GF-D8 (cell line): ENCODE results near the gene CD59.
"Not testable (repeated sequence)": the region's sequence is repeated elsewhere in the genome, so short reads cannot be mapped to it uniquely, and the experiment has no call there.

Source experiments
- DNase-seq: peaks from one replicate; lab custom pipeline; 2025; lab: John Stamatoyannopoulos, UW

The CD59 gene

DNA sequence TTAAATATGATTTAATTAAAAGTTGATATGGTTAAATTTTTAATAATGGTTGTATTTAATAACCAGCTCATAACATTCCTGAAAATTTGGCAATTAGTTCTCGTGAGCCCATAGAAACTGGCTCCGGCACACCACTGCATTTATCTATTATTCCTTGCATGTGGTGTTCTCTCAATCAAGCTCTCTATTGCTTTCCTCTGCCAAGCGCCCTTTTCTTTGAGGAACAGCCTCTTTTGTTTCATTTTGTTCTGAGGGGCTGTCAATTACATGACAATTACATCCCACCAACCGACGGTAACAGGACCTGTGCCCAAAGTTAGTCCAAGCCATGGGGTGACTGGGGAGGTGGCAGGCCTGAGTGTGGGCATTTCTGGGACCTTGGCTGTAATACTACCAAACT, 43.7 kb downstream of the CD59 start:
- DNase-seq: no peak

DNA sequence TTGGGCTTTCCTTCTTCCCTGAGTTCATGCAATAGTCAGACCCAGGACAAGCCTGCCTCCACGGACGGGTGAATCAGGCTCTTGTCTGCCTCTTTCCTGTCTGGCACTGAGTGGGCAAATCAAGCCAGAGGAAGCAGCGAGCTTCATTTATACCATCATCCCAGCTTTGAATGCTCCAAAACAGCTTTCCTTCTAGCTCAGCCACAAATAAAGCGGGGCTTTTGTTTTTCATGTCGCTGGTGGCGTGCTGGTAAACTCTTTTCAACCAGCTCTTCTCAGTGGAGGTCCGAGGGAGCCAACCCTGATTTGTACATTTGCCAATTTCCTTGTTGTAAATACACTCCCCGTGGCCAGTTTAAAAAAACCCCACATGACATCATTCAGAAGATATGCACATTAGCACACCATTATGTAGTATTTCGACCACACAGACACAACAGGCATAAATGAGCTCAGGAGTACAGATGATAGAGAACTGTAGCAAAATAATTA, 44.2 kb downstream of the CD59 start:
- no peak for DNase-seq

DNA sequence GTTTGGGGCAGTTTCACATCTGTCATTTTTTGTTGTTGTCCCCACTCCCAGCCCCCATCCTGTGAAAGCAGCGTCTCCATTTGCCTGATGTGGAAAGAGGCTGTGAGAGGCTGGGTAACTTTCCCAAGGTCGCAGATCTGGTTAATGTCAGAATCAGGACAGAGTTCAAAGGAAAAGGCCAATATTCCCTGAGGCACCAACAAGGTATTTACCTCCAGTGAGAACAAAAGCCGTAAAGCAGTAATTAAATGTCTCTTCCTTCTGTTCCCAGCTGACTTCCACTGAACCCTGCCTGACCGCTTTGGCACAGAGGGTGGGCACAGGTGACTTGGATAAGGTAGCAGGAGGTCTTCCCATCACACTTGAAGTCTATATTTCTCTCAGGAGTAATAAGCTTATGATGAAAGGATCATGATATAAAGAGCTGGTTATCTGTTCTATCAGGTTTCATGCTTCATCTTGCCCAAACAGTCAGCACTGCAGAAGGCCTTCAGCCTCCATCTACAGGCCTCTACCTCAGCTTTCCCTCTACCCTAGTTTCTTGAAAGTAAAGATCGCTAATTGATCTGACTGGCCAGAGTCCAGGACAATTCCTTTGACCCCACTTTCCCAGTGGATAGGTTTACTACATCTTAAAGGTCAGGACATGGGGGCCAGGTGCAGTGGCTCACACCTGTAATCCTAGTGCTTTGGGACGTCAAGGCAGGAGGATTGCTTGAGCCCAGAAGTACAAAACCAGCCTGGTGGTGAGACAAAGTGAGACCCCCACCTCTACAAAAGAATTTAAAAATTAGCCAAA, 45.0 kb downstream of the CD59 start:
- DNase-seq: no peak

DNA sequence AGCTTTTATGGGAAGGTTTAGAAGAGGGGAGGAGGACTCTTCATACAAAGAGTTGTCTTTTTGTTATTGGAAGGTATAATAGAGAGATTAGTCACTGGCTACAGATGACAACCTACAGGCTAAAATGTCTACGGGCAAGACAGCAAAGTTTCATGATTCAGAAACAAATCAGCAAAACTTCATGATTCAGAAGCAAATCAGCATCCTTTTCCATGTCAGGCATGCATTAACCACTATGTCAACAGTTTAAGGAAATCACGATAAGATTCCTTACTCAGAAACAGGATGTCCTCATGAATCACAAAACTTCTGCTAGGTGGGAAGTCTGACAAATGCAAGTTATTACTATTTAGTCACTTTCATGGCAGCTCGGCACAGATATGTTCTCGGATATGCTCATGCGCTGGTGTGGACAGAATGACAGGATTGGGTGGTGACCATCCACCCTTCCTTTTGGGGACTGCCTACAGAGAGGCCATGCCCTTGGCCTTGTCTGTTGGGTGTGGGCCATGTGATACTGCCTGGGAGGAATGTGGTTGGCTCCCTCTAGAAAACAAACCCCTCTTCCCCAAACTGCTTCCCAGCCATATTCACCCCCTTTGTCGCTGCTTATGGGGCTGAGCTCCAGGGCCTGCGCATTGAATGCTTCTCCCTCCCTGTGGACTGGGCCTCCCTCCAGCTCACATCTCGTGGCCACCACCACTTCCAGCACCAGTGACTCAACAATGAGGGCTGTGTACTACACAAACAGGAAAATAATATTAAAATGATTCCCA, 45.7 kb downstream of the CD59 start:
- no peak for DNase-seq

DNA sequence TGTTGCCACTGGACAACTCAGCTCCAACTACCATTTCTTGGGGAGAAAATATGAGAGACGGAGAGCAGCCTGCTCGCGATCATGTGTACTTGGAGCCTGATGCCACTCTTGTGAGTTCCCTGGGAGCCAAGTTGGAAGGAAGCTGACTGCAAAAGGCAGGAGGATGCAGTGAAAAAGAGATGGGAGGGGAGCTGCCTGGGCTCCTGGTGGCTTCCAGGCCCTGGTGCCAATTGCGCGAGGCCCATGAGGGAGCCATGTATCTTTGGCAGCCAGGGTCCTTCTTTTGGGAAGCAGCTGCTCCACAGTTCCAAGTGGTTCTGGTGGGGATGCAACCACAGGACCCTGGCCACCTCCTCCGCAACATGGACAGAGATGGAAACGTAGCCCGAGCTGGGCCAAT, 46.7 kb downstream of the CD59 start:
- DNase-seq: no peak

DNA sequence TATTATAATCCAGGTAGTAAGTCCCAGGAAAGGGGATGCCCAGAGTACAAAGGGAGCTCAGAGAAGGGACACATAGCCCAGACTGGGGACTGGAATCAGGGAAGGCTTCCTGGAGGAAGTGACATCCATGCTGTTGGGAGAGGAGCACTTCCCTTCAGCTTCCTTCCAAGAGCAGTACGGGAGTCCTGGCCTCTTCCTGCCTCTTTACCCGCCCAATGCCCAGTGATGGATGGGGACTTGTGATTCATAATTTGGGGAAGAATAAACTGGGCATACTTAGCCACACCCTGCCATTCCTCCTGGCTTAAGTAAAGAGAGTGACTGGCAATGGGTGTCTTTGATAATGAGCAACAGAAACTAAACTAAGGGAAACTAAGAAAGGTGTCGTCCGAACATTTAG, 47.1 kb downstream of the CD59 start:
- no peak for DNase-seq

DNA sequence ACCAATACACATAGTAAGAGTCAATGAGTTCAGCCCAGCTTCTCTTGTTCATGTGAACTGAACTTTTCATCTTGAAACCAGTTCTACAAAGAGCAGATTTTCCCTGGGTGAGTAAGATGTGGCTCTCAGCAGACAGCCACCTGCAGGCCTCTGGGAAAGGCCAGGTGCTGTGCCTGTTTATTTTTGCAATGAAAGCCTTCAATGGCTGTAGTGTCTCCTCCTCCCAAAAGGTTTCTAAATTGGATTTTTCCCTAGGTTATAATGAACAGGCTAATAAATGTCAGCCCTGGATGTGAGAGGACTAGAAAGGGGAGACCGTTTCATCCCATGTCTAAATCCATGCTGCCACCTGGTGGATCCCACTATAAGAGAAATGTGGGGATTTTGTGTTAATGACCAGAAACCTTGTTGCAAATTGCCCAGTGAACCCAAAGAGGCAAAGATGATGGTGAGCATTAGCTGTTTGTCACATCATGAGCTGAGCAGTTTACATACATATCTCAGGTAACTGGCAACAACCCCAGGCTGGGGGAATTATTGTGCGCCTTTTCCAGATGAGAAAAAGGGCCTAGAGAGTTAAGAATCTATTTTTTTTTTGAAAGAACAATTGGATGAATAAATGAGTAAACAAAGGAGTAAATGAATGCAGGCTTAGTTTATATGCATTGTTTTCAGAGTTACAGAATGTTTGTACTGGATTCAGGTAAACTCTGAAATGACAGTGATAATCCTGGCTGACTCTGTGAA, 48.3 kb downstream of the CD59 start:
- no peak for DNase-seq

DNA sequence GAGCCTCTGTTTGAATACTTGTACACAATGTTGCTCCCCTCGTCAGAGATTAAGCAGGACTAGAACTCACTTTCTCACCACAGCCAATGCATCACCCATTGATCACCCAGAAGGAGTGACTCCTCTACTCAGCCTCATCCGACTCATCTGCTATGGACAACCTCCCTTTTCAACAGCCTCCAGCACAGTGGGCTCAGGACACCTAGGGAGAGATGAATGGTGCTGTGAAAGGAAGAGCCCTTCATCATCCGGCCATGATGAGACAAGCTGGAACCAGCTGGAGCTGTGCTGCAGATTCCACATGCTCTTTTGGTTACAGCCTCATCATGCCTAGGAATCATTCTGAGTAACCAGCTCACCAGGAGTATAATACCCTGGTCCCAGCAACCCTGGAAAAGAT, 51.1 kb downstream of the CD59 start:
- DNase-seq: no peak

DNA sequence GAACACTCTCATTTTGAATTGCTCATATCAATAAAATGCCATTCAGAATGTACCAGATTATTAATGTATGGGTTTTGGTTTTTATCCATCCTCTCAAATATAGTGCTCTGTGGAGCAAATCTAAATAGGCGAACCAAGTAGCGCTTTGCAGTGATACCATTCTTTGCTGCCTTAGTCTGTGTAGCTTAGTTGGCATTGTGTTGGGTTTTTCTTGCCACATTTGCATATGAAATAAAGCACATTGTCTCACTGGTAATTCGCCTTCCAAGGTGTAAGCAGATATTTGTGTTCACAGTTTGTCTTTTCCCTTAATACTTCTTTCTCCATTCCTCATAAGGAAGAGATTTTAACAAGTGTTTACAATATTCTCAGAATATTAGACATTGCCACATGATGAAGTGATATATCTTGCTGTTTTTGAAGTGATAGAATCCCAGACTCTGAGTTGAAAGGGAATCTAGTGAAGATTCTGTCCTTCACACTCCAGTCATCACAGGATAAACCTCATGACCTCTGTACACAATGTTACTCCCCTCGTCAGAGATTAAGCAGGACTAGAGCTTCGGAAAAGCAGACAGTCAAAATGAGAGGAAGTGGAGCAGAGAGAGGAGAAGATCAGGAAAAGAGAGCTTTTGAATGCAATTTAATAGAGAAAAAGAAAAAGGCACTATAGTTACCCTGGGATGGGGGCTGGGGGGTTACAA, 52.1 kb downstream of the CD59 start:
- DNase-seq: no peak

DNA sequence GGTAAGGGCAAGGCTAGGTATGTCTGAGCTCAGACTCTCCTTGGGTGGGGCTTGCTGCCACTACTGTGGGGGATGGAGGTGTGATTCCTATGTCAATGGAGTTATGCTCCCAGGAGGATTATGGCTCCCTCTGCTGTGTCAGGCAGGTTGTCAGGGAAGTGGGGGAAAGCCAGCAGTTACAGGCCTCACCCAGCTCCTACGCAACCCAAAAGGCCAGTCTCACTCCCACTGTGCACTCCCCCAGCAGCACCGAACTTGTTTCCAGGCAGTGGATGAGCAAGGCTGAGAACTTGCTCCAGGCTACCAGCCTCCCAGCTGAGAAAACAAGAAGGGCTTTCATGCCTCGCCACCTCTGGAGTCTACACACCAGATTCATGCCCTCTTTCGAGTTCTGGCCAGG, 53.8 kb downstream of the CD59 start:
- no peak for DNase-seq

DNA sequence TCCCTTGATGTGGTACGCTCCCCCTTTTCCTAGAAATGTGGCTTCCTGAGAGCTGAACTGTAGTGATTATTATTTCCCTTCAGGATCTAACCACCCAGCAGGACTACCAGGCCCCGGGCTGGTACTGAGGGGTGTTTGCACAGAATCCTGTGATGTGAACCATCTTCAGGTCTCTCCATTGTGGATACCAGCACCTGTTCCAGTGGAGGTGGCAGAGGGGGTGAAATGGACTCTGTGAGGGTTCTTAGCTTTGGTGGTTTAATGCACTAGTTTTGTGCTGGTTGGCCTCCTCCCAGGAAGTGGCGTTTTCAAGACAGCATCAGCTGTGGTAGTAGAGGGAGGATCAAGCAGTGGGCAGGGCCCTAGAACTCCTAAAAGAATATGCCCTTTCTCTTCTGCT, 54.2 kb downstream of the CD59 start:
- DNase-seq: no peak

DNA sequence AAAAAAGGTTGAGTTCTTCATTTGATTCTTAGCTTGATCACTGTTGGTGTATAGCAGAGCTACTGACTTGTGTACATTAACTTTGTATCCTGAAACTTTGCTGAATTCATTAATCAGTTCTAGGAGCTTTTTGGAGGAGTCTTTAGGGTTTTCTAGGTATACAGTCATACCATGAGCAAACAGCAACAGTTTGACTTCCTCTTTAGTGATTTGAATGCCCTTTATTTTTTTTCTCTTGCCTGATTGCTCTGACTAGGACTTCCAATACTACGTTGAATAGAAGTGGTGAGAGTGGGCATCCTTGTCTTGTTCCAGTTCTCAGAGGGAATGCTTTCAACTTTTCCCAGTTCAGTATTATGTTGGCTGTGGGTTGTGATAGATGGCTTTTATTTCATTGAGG, 57.6 kb downstream of the CD59 start:
- DNase-seq: not testable (repeated sequence)

DNA sequence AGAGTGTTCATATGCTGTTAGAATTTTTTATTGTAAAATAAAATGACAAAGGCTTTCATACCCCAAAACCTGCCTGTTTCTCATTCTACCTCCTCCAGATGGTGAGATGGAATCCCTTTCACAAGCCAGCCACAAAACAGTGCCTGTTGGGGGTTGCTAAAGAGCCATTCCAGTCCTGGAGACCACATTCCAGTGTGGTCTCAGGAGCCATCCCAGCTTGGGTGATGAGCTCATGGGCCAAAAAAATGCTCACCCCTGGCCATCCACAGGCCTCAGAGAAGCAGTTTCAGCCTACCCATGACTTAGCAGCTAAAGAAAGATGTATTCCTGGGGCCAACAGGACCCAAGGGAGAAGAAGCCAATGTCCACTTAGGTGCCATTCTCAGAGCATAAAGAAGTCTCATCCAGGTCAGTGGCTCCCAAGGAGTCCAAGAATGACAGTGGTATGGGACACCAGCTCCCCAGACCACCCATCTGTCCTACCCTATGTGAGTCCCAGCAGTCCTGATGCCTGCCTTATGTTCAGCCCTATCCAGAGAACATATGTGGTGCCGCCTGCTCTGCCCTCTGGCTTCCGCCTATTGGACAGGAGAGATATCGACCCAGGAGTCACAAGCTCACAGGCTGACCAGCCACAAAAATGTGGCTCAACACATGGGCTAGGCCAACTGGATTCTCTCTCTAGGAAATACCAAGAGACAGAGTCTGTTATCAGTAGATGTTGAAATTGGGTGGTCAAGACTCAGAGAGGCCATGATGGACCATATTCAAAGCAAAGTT, 62.0 kb downstream of the CD59 start:
- no peak for DNase-seq

DNA sequence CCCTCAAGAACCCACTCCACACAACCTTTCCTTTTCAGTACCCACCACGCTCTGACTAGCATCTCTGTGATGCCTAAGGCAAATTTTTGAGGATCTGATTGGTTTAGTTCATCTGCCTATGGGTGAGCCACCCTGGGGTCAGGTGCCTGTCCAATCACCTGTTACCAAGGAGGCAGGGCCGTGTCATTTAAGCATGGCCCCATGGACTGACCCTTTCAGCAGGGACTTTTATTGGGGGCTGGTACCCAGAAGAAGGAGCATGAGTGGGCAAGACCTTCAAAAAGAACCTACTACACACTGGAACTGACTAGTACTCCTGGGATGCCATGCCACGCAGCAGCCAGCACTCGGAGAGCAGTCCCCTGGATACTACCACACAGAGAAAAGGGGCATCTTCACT, 64.0 kb downstream of the CD59 start:
- no peak for DNase-seq

DNA sequence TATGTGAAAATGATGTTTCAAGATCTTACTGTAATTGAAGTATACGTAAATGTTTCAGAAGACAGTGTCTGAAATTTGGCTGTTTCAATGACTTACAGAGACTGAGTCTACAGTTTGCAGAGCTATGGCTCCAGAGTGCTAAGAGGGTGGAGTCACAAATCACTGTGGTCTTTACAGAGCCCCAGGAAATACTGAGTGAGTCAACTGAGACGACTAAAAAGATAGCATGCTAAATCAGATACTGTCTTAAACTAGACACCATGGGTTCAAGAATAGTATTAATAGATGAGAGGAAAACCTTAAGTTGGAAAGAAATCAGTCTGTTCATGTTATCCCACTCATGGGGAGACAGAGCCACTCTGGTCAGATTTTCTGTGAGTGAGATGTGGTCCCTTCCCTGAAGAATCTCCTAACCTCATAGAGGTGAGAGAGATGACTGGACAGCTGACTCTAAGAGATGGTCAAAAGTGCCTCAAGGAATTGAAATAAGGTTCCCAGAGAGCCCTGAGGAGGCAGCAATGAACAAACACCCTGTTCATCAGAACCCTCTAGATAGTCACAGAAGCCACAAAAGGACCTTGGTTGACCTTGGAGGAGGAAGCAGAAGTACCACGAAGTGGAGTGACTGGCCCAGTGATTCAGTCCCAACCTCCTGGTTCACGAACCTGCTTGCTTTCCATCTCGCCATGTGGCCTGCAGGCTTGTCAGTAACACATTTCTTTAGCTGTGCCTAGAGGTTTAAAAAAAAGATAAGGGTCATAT, 65.8 kb downstream of the CD59 start:
- DNase-seq: no peak

DNA sequence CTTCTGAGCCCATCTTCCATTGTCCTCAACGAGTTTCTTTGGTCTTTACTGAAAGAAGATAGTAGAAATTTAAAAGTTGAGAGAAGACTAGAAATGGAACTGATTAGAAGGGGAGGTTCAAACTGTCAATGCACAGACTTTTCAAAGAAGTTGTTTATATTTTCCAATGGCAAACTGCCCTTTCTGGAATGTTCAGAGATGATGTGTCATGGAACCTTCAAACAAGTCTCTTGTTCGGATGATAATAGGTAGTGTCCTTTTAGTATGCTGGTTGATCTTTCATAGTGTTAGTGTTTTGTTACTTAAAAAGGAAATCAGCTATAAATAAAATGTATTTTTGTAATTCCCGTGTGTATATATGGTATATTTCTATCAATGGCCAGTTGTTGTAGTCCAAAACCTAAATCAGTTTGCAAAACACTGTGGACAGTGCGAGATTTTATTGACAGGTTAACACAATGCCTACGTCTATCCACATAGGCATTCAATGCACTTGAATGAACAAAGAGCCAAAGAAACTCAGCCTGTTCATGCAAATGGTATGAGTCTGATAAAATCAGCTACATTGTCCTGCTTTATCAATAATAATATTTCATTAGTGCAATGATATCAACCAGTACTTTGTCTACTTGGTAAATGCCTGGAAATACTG, 66.5 kb downstream of the CD59 start:
- DNase-seq: no peak

DNA sequence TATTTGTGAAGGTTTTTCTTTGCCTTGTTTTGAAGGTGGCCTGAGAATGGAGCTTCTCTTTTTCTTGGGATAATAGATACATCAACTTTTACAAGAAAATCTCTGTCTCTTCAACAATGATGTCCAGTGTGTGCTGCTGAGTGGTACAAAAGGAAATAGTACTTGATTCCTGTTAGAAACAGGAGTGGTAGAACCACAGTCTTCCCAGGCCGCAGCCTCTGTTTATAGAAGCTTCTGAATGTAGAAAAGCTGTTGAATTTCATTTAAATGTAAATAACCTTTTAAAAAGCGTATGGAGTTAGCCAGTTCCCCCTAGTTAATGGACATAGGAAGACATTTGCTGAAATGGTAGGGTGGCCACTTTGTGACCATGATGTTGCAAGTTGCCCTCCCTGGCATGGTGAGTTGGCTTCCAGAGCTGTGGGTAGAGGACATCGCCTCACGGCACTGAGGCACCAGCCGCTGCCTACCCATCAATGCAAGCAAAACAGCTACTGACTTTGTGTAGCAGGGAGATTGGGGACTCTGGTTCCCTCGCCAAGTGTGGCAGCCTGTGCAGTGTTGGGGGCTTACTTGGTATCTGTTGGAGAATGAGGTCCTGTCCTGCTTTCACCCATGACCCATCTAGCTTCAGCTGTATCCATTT, 67.1 kb downstream of the CD59 start:
- DNase-seq: no peak

DNA sequence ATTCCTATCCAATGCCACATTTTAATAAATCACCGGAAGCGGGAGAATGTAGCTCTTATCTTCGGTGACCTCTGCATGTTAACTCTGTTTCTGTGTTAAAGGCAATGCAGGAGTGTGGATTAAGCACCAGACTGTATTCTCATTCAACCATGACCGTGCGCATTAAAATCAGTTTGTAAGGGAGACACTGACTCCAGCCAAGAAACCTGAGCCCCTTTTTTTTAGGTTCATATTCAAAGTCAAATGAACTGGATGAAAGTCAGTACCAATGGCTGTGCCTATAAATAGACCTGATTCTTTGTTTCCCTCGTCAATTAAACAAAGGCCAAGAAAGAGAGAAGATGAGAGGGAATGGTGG, 67.8 kb downstream of the CD59 start:
- DNase-seq: no peak

DNA sequence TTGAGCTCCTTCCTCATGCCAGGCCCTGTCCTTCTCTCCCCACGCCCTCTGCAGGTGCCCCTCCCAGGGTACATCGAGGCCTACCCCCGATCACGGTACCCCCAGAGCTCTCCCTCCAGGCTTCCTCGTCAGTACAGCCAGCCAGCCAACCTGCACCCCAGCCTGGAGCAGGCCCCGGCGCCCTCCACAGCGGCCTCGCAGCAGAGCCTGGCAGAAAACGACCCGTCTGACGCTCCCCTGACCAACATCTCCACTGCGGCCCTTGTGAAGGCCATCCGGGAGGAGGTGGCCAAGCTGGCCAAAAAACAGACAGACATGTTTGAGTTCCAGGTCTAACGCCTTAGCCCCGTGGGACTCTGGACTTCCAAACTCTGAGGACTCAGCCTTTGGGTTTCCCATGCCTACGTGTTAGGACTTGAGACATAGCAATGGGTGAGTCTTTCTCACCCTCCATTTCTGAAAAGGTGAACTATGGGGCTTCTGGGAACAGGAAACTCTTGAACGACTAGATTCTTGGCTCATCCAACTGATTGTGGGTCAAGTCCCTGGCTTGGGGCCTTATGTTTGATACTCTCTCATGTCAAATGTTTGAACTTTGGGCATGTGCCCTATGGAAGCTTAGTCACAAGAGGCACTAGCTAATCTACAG, 68.3 kb downstream of the CD59 start:
- no peak for DNase-seq
